HEK293 (cell line): ENCODE results near the gene SLC49A3.
A peak's percentile ranks its signal among the peaks of the same experiment; 100 is the strongest.

Experiments used
- CTCF ChIA-PET: fragments of 350-600 bp; formaldehyde crosslinking; extraction: SDS; loops from one replicate; lab custom pipeline; 2021; ENCODE audit warnings: antibody characterized with exemption; lab: Yijun Ruan, JAX
- POLR2A ChIA-PET: fragments of 300-600 bp; formaldehyde crosslinking; extraction: SDS; loops from one replicate; lab custom pipeline; 2020; ENCODE audit warnings: antibody characterized with exemption, inconsistent platforms; lab: Yijun Ruan, JAX
- H3K27ac ChIP-seq: fragments of 200-500 bp; sonication (Bioruptor generic); 2 replicates; pipeline ENCODE4 v1.5.1; 2014; ENCODE audit warnings: low read depth, low read length, control low read depth, inconsistent platforms; ENCODE audit errors: extremely low read depth
- H3K36me3 ChIP-seq, 2 experiments: fragments of 200-500 bp in 1 of 2; sonication (Bioruptor generic) in 1 of 2; 1 replicate in 1 of 2; 2 replicates in 1 of 2; pipeline ENCODE4 v1.5.1; 2014 to 2017; ENCODE audit warnings: inconsistent platforms in 2 of 2, low read length in 2 of 2; ENCODE audit not compliant: control insufficient read depth in 2 of 2, insufficient read depth in 1 of 2
- H3K4me1 ChIP-seq: fragments of 200-500 bp; sonication (Bioruptor generic); 2 replicates; pipeline ENCODE4 v1.5.1; 2014; ENCODE audit warnings: mild to moderate bottlenecking, low read length, inconsistent platforms; ENCODE audit not compliant: control insufficient read depth, insufficient read depth
- H3K4me3 ChIP-seq: 2 replicates; pipeline ENCODE4 v1.5.1; 2011; ENCODE audit warnings: low read depth, mild to moderate bottlenecking, control low read depth, low read length, moderate library complexity
- H3K9me3 ChIP-seq: fragments of 200-500 bp; sonication (Bioruptor generic); 2 replicates; pipeline ENCODE4 v1.5.1; 2014; ENCODE audit warnings: low read depth, low read length, inconsistent platforms; ENCODE audit not compliant: control insufficient read depth, insufficient read depth
- EGR2 ChIP-seq: fragments of 450-650 bp; formaldehyde crosslinking; IDR thresholded peaks from 2 replicates; pipeline ENCODE4 v1.5.1; 2016; ENCODE audit warnings: low read depth, missing biosample characterization, missing genetic modification characterization
- HOXA7 ChIP-seq: sonication (generic); formaldehyde crosslinking; IDR thresholded peaks from 2 replicates; pipeline ENCODE4 v1.8.1; 2022; ENCODE audit warnings: missing genetic modification reagents, borderline replicate concordance
- IKZF3 ChIP-seq: fragments of 450-650 bp; IDR thresholded peaks from 2 replicates; pipeline ENCODE4 v1.5.0; 2018; ENCODE audit warnings: missing biosample characterization, mild to moderate bottlenecking, missing genetic modification characterization, moderate library complexity
- KLF9 ChIP-seq: fragments of 450-650 bp; formaldehyde crosslinking; IDR thresholded peaks from 2 replicates; pipeline ENCODE4 v1.5.1; 2016; ENCODE audit warnings: missing biosample characterization, missing genetic modification characterization, low read depth
- SALL2 ChIP-seq: fragments of 450-650 bp; formaldehyde crosslinking; IDR thresholded peaks from 2 replicates; pipeline ENCODE4 v1.5.0; 2017; ENCODE audit warnings: missing biosample characterization, mild to moderate bottlenecking, missing genetic modification characterization, borderline replicate concordance
- WT1 ChIP-seq: fragments of 450-650 bp; formaldehyde crosslinking; IDR thresholded peaks from 2 replicates; pipeline ENCODE4 v1.5.1; 2016; ENCODE audit warnings: missing biosample characterization, missing genetic modification characterization
- YY2 ChIP-seq: fragments of 450-650 bp; formaldehyde crosslinking; IDR thresholded peaks from 2 replicates; pipeline ENCODE4 v1.5.1; 2016; ENCODE audit warnings: missing biosample characterization, missing genetic modification characterization
- ZBTB8A ChIP-seq: fragments of 450-650 bp; formaldehyde crosslinking; IDR thresholded peaks from 2 replicates; pipeline ENCODE4 v1.5.1; 2016; ENCODE audit warnings: missing biosample characterization, missing genetic modification characterization
- ZEB2 ChIP-seq: fragments of 450-650 bp; formaldehyde crosslinking; IDR thresholded peaks from 2 replicates; pipeline ENCODE4 v1.5.1; 2016; ENCODE audit warnings: missing biosample characterization, missing genetic modification characterization
- ZFP41 ChIP-seq: fragments of 450-650 bp; formaldehyde crosslinking; IDR thresholded peaks from 2 replicates; pipeline ENCODE4 v1.5.1; 2016; ENCODE audit warnings: missing biosample characterization, missing genetic modification characterization, borderline replicate concordance
- ZNF114 ChIP-seq: fragments of 450-650 bp; formaldehyde crosslinking; IDR thresholded peaks from 2 replicates; pipeline ENCODE4 v1.5.0; 2017; ENCODE audit warnings: missing biosample characterization, missing genetic modification characterization
- ZNF155 ChIP-seq: fragments of 450-650 bp; formaldehyde crosslinking; IDR thresholded peaks from 2 replicates; pipeline ENCODE4 v1.5.1; 2016; ENCODE audit warnings: missing biosample characterization, missing genetic modification characterization
- ZNF19 ChIP-seq: fragments of 450-650 bp; formaldehyde crosslinking; IDR thresholded peaks from 2 replicates; pipeline ENCODE4; 2016; ENCODE audit warnings: missing biosample characterization, missing genetic modification characterization, low read depth
- ZNF221 ChIP-seq: fragments of 450-650 bp; formaldehyde crosslinking; IDR thresholded peaks from 2 replicates; pipeline ENCODE4 v1.5.1; 2017; ENCODE audit warnings: missing biosample characterization, missing genetic modification characterization, borderline replicate concordance
- ZNF223 ChIP-seq: fragments of 450-650 bp; formaldehyde crosslinking; IDR thresholded peaks from 2 replicates; pipeline ENCODE4 v1.5.1; 2016; ENCODE audit warnings: missing biosample characterization, missing genetic modification characterization
- ZNF23 ChIP-seq: fragments of 450-650 bp; formaldehyde crosslinking; IDR thresholded peaks from 2 replicates; pipeline ENCODE4 v1.5.1; 2016; ENCODE audit warnings: missing biosample characterization, missing genetic modification characterization, borderline replicate concordance
- ZNF24 ChIP-seq: fragments of 450-650 bp; formaldehyde crosslinking; IDR thresholded peaks from 2 replicates; pipeline ENCODE4 v1.5.1; 2016; ENCODE audit warnings: missing biosample characterization, missing genetic modification characterization
- ZNF302 ChIP-seq: fragments of 450-650 bp; formaldehyde crosslinking; IDR thresholded peaks from 2 replicates; pipeline ENCODE4 v1.5.1; 2016; ENCODE audit warnings: missing biosample characterization, missing genetic modification characterization, low read depth
- ZNF311 ChIP-seq: fragments of 450-650 bp; formaldehyde crosslinking; IDR thresholded peaks from 2 replicates; pipeline ENCODE4 v1.5.1; 2017; ENCODE audit warnings: missing biosample characterization, missing genetic modification characterization, borderline replicate concordance
- ZNF37A ChIP-seq: fragments of 450-650 bp; IDR thresholded peaks from 2 replicates; pipeline ENCODE4 v1.5.1; 2018; ENCODE audit warnings: missing biosample characterization, missing genetic modification characterization
- ZNF600 ChIP-seq: fragments of 450-650 bp; formaldehyde crosslinking; IDR thresholded peaks from 2 replicates; pipeline ENCODE4 v1.5.1; 2016; ENCODE audit warnings: missing biosample characterization, missing genetic modification characterization
- ZNF624 ChIP-seq: fragments of 450-650 bp; formaldehyde crosslinking; IDR thresholded peaks from 2 replicates; pipeline ENCODE4 v1.5.1; 2017; ENCODE audit warnings: missing biosample characterization, missing genetic modification characterization
- ZNF626 ChIP-seq: fragments of 450-650 bp; sonication (Bioruptor Pico); formaldehyde crosslinking; IDR thresholded peaks from 2 replicates; pipeline ENCODE4 v1.5.1; 2018; ENCODE audit warnings: missing biosample characterization, missing genetic modification characterization, inconsistent platforms
- ZNF629 ChIP-seq: fragments of 450-650 bp; formaldehyde crosslinking; IDR thresholded peaks from 2 replicates; pipeline ENCODE4 v1.5.1; 2017; ENCODE audit warnings: missing biosample characterization, missing genetic modification characterization
- ZNF843 ChIP-seq: fragments of 450-650 bp; formaldehyde crosslinking; IDR thresholded peaks from 2 replicates; pipeline ENCODE4 v1.5.1; 2016; ENCODE audit warnings: missing biosample characterization, missing genetic modification characterization
- TF ChIP-seq, protein P1 (sequence below): fragments of 450-650 bp; formaldehyde crosslinking; IDR thresholded peaks from 2 replicates; pipeline ENCODE4 v1.5.1; 2016; ENCODE audit warnings: missing biosample characterization, missing genetic modification characterization, borderline replicate concordance
- TF ChIP-seq, protein P2 (sequence below): fragments of 450-650 bp; formaldehyde crosslinking; IDR thresholded peaks from 2 replicates; pipeline ENCODE4 v1.5.1; 2016; ENCODE audit warnings: missing biosample characterization, missing genetic modification characterization
- TF ChIP-seq, protein P3 (sequence below): fragments of 450-650 bp; formaldehyde crosslinking; IDR thresholded peaks from 2 replicates; pipeline ENCODE4 v1.5.1; 2017; ENCODE audit warnings: missing biosample characterization, mild to moderate bottlenecking, missing genetic modification characterization, moderate library complexity

SLC49A3 gene

DNA sequence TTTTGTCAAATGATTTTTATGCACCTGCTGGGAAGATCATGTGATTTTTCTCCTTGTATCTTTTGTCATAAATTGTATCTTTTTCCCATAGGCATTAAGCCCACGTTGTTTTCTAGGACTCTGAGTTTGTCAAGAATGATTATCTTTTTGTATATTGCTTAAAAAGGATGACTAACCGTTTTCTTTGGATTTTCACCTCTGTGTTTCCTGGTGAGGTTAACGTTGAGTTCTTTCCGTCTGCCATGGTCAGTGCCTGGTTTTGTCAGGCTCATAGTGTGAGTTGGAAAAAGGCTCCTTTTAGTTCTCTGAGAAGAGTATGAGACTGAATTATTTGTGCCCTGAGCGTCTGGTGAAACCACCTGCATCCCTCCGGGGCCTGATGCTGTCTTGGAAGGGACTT is 38.6 kb upstream of the SLC49A3 start:
- no peak for TF ChIP-seq ZNF221
- TF ChIP-seq ZNF19 (tag by site-specific recombination), result no peak
- no peak for TF ChIP-seq ZNF114 (tag by site-specific recombination)
- no peak for TF ChIP-seq ZNF155 (tag by site-specific recombination)
- Histone ChIP-seq H3K9me3 (no peaks in the 10 kb centered on the region), H3K4me1 (0 out of 2 replicates have a peak, but pooled peaks cover 5% of the 10 kb centered on the region), H3K27ac (no peak overlapping the region), H3K36me3 (peaks cover 0 to 33% of the 10 kb centered on the region in 2 experiments; a peak in 1 of 3 replicates), H3K4me3 (no peak overlapping the region)
- ChIA-PET POLR2A (no interaction called here), CTCF (interaction anchor here (1.0 to 1.1 kb wide), 2 partner anchors 14 to 44 kb away, joined by 3 read pairs; no protein-coding TSS in a partner anchor)

DNA sequence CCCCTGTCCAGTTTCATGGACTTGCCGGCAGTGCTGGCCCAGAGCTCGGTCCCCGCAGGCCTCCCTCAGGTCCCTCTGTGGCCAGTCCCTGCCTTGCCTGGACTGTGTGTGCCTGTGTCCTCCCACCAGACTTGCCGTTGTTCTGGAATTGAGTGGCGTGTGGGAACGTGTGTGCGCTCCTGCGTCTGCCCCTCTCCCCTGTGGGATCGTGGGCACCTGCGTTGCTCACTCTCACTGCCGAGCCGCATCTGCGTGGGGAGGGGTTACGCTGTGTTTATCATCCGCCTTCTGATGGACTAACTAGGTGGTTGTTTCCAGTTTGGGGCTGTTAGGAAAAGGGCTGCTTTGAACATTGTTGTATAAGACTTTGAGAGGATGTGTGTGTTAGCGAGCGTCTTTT is 37.9 kb upstream of the SLC49A3 start:
- ChIA-PET POLR2A (no interaction called here), CTCF (no interaction called here)
- TF ChIP-seq EGR2 (tag by site-specific recombination) (0 out of 2 replicates have a peak, but pooled peaks have one; percentile 29), ZNF843 (tag by site-specific recombination) (no peak), ZNF600 (tag by site-specific recombination) (peak; percentile 90), ZFP41 (tag by site-specific recombination) (no peak), ZNF24 (no peak)
- TF ChIP-seq, protein P1, sequence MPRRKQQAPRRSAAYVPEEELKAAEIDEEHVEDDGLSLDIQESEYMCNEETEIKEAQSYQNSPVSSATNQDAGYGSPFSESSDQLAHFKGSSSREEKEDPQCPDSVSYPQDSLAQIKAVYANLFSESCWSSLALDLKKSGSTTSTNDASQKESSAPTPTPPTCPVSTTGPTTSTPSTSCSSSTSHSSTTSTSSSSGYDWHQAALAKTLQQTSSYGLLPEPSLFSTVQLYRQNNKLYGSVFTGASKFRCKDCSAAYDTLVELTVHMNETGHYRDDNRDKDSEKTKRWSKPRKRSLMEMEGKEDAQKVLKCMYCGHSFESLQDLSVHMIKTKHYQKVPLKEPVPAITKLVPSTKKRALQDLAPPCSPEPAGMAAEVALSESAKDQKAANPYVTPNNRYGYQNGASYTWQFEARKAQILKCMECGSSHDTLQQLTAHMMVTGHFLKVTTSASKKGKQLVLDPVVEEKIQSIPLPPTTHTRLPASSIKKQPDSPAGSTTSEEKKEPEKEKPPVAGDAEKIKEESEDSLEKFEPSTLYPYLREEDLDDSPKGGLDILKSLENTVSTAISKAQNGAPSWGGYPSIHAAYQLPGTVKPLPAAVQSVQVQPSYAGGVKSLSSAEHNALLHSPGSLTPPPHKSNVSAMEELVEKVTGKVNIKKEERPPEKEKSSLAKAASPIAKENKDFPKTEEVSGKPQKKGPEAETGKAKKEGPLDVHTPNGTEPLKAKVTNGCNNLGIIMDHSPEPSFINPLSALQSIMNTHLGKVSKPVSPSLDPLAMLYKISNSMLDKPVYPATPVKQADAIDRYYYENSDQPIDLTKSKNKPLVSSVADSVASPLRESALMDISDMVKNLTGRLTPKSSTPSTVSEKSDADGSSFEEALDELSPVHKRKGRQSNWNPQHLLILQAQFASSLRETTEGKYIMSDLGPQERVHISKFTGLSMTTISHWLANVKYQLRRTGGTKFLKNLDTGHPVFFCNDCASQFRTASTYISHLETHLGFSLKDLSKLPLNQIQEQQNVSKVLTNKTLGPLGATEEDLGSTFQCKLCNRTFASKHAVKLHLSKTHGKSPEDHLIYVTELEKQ (tag by site-specific recombination), result no peak
- Histone ChIP-seq H3K36me3 (peaks cover 0 to 36% of the 10 kb centered on the region in 2 experiments; a peak in 1 of 3 replicates), H3K4me1 (0 out of 2 replicates have a peak, but pooled peaks cover 5% of the 10 kb centered on the region), H3K9me3 (no peaks in the 10 kb centered on the region), H3K27ac (no peak overlapping the region), H3K4me3 (no peak overlapping the region)

DNA sequence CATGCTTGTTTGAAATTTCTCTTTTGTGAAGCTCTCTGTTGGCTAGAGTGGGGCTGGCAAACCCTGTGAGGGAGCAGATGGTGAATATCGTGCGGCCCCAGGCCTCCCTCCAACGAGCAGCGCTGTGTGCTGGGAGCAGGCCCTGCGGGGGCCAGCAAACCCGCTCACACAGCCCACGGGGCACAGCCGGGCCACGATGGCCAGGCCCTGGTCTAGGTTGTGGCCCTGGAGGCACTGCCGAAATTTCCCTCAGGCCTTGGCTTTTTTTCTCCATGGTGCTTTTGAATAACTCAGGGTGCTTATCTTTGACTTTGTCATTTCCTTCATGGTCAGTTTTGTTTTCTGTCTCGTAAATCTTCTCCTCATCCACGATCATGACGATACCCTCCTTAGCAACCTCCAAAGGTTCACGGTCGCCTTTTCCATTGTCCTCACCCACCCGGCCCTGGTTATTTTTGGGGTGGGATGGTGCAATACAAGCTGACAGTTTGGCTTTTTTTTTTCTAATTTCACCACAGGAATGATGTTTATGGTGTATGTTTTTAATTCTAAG is 37.4 kb upstream of the SLC49A3 start:
- H3K4me3 ChIP-seq, result no peak overlapping the region
- no peaks in the 10 kb centered on the region for H3K9me3 ChIP-seq
- H3K27ac ChIP-seq, result no peak overlapping the region
- TF ChIP-seq ZNF302 (tag by site-specific recombination) (no peak), ZBTB8A (no peak), ZNF37A (no peak), IKZF3 (no peak), ZEB2 (tag by site-specific recombination) (no peak), ZNF629 (tag by site-specific recombination) (no peak), ZNF223 (tag by site-specific recombination) (no peak), ZNF23 (tag by site-specific recombination) (no peak), KLF9 (no peak), SALL2 (tag by site-specific recombination) (no peak), ZNF311 (no peak), HOXA7 (CRISPR knock-in tag) (no peak), YY2 (no peak), WT1 (tag by site-specific recombination) (no peak), ZNF624 (tag by site-specific recombination) (no peak), ZNF626 (tag by site-specific recombination) (no peak)
- TF ChIP-seq, protein P2, sequence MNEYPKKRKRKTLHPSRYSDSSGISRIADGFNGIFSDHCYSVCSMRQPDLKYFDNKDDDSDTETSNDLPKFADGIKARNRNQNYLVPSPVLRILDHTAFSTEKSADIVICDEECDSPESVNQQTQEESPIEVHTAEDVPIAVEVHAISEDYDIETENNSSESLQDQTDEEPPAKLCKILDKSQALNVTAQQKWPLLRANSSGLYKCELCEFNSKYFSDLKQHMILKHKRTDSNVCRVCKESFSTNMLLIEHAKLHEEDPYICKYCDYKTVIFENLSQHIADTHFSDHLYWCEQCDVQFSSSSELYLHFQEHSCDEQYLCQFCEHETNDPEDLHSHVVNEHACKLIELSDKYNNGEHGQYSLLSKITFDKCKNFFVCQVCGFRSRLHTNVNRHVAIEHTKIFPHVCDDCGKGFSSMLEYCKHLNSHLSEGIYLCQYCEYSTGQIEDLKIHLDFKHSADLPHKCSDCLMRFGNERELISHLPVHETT (tag by site-specific recombination), result no peak
- TF ChIP-seq, protein P3, sequence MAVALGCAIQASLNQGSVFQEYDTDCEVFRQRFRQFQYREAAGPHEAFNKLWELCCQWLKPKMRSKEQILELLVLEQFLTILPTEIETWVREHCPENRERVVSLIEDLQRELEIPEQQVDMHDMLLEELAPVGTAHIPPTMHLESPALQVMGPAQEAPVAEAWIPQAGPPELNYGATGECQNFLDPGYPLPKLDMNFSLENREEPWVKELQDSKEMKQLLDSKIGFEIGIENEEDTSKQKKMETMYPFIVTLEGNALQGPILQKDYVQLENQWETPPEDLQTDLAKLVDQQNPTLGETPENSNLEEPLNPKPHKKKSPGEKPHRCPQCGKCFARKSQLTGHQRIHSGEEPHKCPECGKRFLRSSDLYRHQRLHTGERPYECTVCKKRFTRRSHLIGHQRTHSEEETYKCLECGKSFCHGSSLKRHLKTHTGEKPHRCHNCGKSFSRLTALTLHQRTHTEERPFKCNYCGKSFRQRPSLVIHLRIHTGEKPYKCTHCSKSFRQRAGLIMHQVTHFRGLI (tag by site-specific recombination), result no peak

More for the DNA sequence above, 37.4 kb upstream of the SLC49A3 start:
- ChIA-PET POLR2A (no interaction called here), CTCF (no interaction called here)
- peaks cover 0 to 38% of the 10 kb centered on the region in 2 experiments; a peak in 1 of 3 replicates for H3K36me3 ChIP-seq
- 0 out of 2 replicates have a peak, but pooled peaks cover 5% of the 10 kb centered on the region for H3K4me1 ChIP-seq
